Sciatic nerve (tissue), 2 donors: ENCODE measurements around the gene CADM1. TPM values are rescaled to one million over a fixed set of nuclear protein-coding genes. Genes with fewer than 3 reads are reported as not detected.

ENCODE experiments used
- ATAC-seq: fragments of 200-7000 bp; cut with Tn5 transposase; one replicate; pipeline ENCODE4 v1.9.1; 2020; ENCODE audit warnings: mild to moderate bottlenecking, moderate library complexity
- DNase-seq: peaks from one replicate; pipeline ENCODE4 v3.0.0-alpha.2; 2020; ENCODE audit warnings: low spot score
- intact Hi-C: fragments of 100-400 bp; cut with DNase I; formaldehyde crosslinking; loops from one replicate; pipeline ENCODE4 v1.14.2; 2022
- total RNA-seq: library from RNA; stranded (reverse); fragmentation: NEBNext Ultra II Directional; extraction: Animal tissue kit (Norgen Biotek cat#: 25700); gene quantifications from one replicate; pipeline ENCODE4 v1.2.1, GENCODE V29; 2021
- donor health status: DM: no; HTN: no; CAD: no.
- donor health status: DM: no; HTN: no; CAD: no.

Gene CADM1
- total RNA-seq, 1 donor from 2014 or later = 58.7 TPM

- intact Hi-C loops = no loop called here
- no peak for ATAC-seq
- DNase-seq = no peak
These were observed 315.3 kb downstream of the CADM1 start for GRCh38 chr11:115188898-115189278.

- intact Hi-C loops = no loop called here
- DNase-seq = no peak
These were observed 315.9 kb downstream of the CADM1 start for GRCh38 chr11:115188188-115188897.

GRCh38 chr11:115185931-115186330, 318.3 kb downstream of the CADM1 start:
- DNase-seq (no peak), ATAC-seq (no peak)
- intact Hi-C loops = no loop called here

More at GRCh38 chr11:115188188-115188897, 315.9 kb downstream of the CADM1 start:
- no peak for ATAC-seq

GRCh38 chr11:115185507-115185906, 318.7 kb downstream of the CADM1 start:
- ATAC-seq = no peak
- intact Hi-C loops = no loop called here
- no peak for DNase-seq

- ATAC-seq (no peak), DNase-seq (no peak)
- intact Hi-C loops = no loop called here
These were observed 319.3 kb downstream of the CADM1 start for GRCh38 chr11:115184901-115185300.

- no peak for DNase-seq
- intact Hi-C loops = no loop called here
- ATAC-seq = no peak
These were observed 320.4 kb downstream of the CADM1 start for GRCh38 chr11:115183830-115184229.

- intact Hi-C loops = no loop called here
- DNase-seq (no peak), ATAC-seq (no peak)
These were observed 321.1 kb downstream of the CADM1 start for GRCh38 chr11:115183136-115183535.

GRCh38 chr11:115182282-115182955, 321.8 kb downstream of the CADM1 start:
- ATAC-seq (peak; percentile 65), DNase-seq (no peak)
- intact Hi-C loops = no loop called here

GRCh38 chr11:115181538-115181937, 322.7 kb downstream of the CADM1 start:
- intact Hi-C loops = no loop called here
- DNase-seq = no peak
- no peak for ATAC-seq

- no peak for ATAC-seq
- intact Hi-C loops = no loop called here
- no peak for DNase-seq
These were observed 323.9 kb downstream of the CADM1 start for GRCh38 chr11:115180272-115180671.

- ATAC-seq (no peak), DNase-seq (no peak)
- intact Hi-C loops = no loop called here
These were observed 324.6 kb downstream of the CADM1 start for GRCh38 chr11:115179636-115180035.

- ATAC-seq (no peak), DNase-seq (no peak)
- intact Hi-C loops = no loop called here
These were observed 325.5 kb downstream of the CADM1 start for GRCh38 chr11:115178705-115179104.

GRCh38 chr11:115173136-115173535, 331.1 kb downstream of the CADM1 start:
- no peak for ATAC-seq
- intact Hi-C loops = no loop called here
- DNase-seq = no peak

GRCh38 chr11:115170133-115170815, 333.9 kb downstream of the CADM1 start:
- no peak for DNase-seq
- ATAC-seq = no peak
- intact Hi-C loops = no loop called here

GRCh38 chr11:115169251-115169650, 335.0 kb downstream of the CADM1 start:
- intact Hi-C loops = no loop called here
- ATAC-seq = no peak
- DNase-seq = no peak

GRCh38 chr11:115168686-115169085, 335.5 kb downstream of the CADM1 start:
- DNase-seq = no peak
- intact Hi-C loops = no loop called here
- ATAC-seq = no peak

- ATAC-seq (peak; percentile 55), DNase-seq (no peak)
- intact Hi-C loops = no loop called here
These were observed 336.0 kb downstream of the CADM1 start for GRCh38 chr11:115168229-115168671.

GRCh38 chr11:115167456-115167855, 336.8 kb downstream of the CADM1 start:
- intact Hi-C loops = no loop called here
- DNase-seq (no peak), ATAC-seq (no peak)

- DNase-seq = no peak
- ATAC-seq = no peak
- intact Hi-C loops = no loop called here
These were observed 337.4 kb downstream of the CADM1 start for GRCh38 chr11:115166820-115167219.

GRCh38 chr11:115164774-115165173, 339.4 kb downstream of the CADM1 start:
- no peak for DNase-seq

More at GRCh38 chr11:115164774-115165173, 339.4 kb downstream of the CADM1 start:
- intact Hi-C loops = no loop called here
- ATAC-seq = no peak
